GM10847 (cell line): ENCODE data around the gene TNS4.

ENCODE experiments used
- POLR2A ChIP-seq: IDR thresholded peaks from 2 replicates; pipeline ENCODE4 v1.6.1; 2011; ENCODE audit not compliant: insufficient read length; ENCODE audit errors: extremely low read depth

The TNS4 gene

GRCh38 chr17:40433551-40434415 lies 67.6 kb downstream of the TNS4 start:
- TF ChIP-seq POLR2A: no peak

DNA sequence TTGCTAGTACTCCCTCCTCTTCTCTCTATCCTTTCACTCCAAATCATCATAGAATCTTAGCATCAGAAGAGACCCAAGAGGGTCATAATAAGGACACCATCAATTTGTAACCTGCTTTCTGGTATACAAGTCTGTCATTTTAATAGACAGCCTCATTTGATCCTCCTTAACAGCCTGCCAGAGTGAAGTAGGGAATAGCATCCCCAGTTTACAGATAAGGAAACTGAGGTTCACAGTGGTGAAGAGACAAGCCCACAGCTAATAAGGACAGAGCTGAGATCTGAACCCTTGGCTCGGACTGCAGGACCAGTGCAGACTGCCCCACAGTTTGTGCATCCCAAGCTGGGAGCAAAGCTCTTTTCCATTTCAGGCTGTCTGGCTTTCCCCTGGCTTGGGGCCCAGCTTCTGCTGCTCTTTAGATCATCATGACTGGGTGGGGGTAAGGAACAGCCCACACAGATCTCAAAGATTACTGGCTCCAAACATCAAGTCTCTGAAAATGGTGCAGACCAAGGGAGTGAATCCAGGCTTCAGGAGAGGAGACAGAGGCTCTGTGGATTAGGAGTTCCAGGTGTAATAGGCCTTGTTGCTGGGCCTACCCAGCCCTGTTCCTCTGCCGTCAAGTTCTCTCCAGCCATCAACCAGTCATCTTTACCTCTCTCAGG lies 68.4 kb downstream of the TNS4 start:
- no peak for TF ChIP-seq POLR2A

GRCh38 chr17:40431231-40431602 lies 70.2 kb downstream of the TNS4 start:
- TF ChIP-seq POLR2A: no peak

GRCh38 chr17:40430272-40431230 lies 70.9 kb downstream of the TNS4 start:
- no peak for TF ChIP-seq POLR2A

DNA sequence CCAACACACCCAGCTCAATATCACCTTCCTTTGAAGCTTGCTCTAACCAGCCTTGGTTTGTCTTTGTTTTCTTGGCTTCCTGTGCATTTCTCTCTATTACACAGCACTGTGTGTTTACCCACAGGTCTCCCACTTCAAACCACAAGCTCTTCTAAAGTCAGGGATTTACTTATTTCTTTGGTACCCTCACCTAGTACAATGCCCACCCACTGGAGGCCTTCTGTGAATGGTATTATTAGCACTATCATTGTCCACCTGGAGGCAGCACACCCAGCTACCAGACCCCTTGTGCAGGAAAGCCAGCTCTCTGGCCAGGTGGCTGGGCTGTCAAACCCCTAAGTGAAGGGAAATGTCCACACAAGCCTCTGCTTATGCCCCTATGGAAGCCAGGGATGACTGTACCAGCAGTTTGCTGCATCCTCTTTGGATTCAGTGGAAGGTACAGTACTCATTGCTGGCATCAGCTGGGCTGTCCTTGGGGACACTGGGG lies 74.4 kb downstream of the TNS4 start:
- TF ChIP-seq POLR2A: no peak
